Trophoblast cell (in vitro differentiated cells and primary cell): ENCODE results near the gene TMEM145.
"Not testable (repeated sequence)": the region's sequence is repeated elsewhere in the genome, so short reads cannot be mapped to it uniquely, and the experiment has no call there.

Experiments used
- DNase-seq, 2 donors: peaks; one replicate each; pipeline ENCODE4 v3.0.0-alpha.2; 2016
- H2AFZ ChIP-seq: 2 replicates; pipeline ENCODE4 v1.6.1; 2013; ENCODE audit warnings: low read length, moderate library complexity, mild to moderate bottlenecking; ENCODE audit not compliant: insufficient read depth, poor library complexity
- H2AK5ac ChIP-seq: 2 replicates; pipeline ENCODE4 v1.6.1; 2013; ENCODE audit warnings: mild to moderate bottlenecking, low read length
- H2BK120ac ChIP-seq: 2 replicates; pipeline ENCODE4 v1.6.1; 2013; ENCODE audit warnings: low read length, mild to moderate bottlenecking, moderate library complexity; ENCODE audit not compliant: insufficient read depth, poor library complexity
- H2BK12ac ChIP-seq: 2 replicates; pipeline ENCODE4 v1.6.1; 2013; ENCODE audit warnings: mild to moderate bottlenecking, low read length, moderate library complexity
- H2BK5ac ChIP-seq: 2 replicates; pipeline ENCODE4 v1.6.1; 2013; ENCODE audit warnings: low read length, low read depth, moderate library complexity, mild to moderate bottlenecking; ENCODE audit not compliant: poor library complexity
- H3K14ac ChIP-seq: 2 replicates; pipeline ENCODE4 v1.6.1; 2013; ENCODE audit warnings: mild to moderate bottlenecking, low read length
- H3K18ac ChIP-seq: 2 replicates; pipeline ENCODE4 v1.6.1; 2013; ENCODE audit warnings: mild to moderate bottlenecking, low read length
- H3K23ac ChIP-seq: 2 replicates; pipeline ENCODE4 v1.6.1; 2013; ENCODE audit warnings: low read length
- H3K27ac ChIP-seq: 2 replicates; pipeline ENCODE4 v1.5.1; 2013; ENCODE audit warnings: low read depth, mild to moderate bottlenecking, inconsistent platforms, low read length, moderate library complexity
- H3K27me3 ChIP-seq: 2 replicates; pipeline ENCODE4 v1.6.1; 2013; ENCODE audit warnings: inconsistent platforms, mild to moderate bottlenecking, low read length, moderate library complexity; ENCODE audit not compliant: insufficient read depth
- H3K36me3 ChIP-seq, 2 experiments: 1 replicate in 1 of 2; 2 replicates in 1 of 2; pipeline ENCODE4 v1.6.1; 2013; ENCODE audit warnings: low read length in 2 of 2, mild to moderate bottlenecking in 2 of 2, moderate library complexity in 1 of 2; ENCODE audit not compliant: insufficient read depth in 2 of 2, control insufficient read depth in 1 of 2
- H3K4ac ChIP-seq: 2 replicates; pipeline ENCODE4 v1.6.1; 2013; ENCODE audit warnings: low read depth, mild to moderate bottlenecking, low read length, moderate library complexity
- H3K4me1 ChIP-seq, 2 experiments: 1 replicate in 1 of 2; 2 replicates in 1 of 2; pipeline ENCODE4 v1.6.1; 2013; ENCODE audit warnings: low read length in 2 of 2, mild to moderate bottlenecking in 2 of 2, moderate library complexity in 1 of 2; ENCODE audit not compliant: insufficient read depth in 2 of 2, control insufficient read depth in 1 of 2
- H3K4me2 ChIP-seq: 2 replicates; pipeline ENCODE4 v1.6.1; 2013; ENCODE audit warnings: inconsistent platforms, mild to moderate bottlenecking, low read length, moderate library complexity
- H3K4me3 ChIP-seq: 2 replicates; pipeline ENCODE4 v1.5.1; 2013; ENCODE audit warnings: mild to moderate bottlenecking, low read depth, low read length, inconsistent platforms
- H3K79me1 ChIP-seq: one replicate; pipeline ENCODE4 v1.6.1; 2013; ENCODE audit warnings: low read length
- H3K79me2 ChIP-seq: 2 replicates; pipeline ENCODE4 v1.6.1; 2013; ENCODE audit warnings: low read length, mild to moderate bottlenecking; ENCODE audit not compliant: control insufficient read depth, insufficient read depth, poor library complexity
- H3K9ac ChIP-seq: 2 replicates; pipeline ENCODE4 v1.6.1; 2013; ENCODE audit warnings: mild to moderate bottlenecking, low read length
- H3K9me3 ChIP-seq: 2 replicates; pipeline ENCODE4 v1.6.1; 2013; ENCODE audit warnings: low read depth, mild to moderate bottlenecking, control low read depth, inconsistent platforms, low read length; ENCODE audit not compliant: insufficient read depth
- H4K12ac ChIP-seq: 2 replicates; pipeline ENCODE4 v1.6.1; 2013; ENCODE audit warnings: low read depth, mild to moderate bottlenecking, low read length, moderate library complexity
- H4K8ac ChIP-seq: 2 replicates; pipeline ENCODE4 v1.6.1; 2013; ENCODE audit warnings: low read depth, mild to moderate bottlenecking, low read length, moderate library complexity
- H4K91ac ChIP-seq: one replicate; pipeline ENCODE4 v1.6.1; 2013; ENCODE audit warnings: low read depth, mild to moderate bottlenecking, low read length, moderate library complexity
- WGBS: extraction: QIAGEN DNeasy Blood & Tissue Kit; methylation state at CpG from one replicate; pipeline ENCODE4 v1.1.7; 2013; ENCODE audit warnings: missing lambda C conversion rate; ENCODE audit not compliant: insufficient read length, insufficient coverage; ENCODE audit errors: extremely low coverage; 5-methylcytosine and 5-hydroxymethylcytosine counted together

The TMEM145 gene

DNA sequence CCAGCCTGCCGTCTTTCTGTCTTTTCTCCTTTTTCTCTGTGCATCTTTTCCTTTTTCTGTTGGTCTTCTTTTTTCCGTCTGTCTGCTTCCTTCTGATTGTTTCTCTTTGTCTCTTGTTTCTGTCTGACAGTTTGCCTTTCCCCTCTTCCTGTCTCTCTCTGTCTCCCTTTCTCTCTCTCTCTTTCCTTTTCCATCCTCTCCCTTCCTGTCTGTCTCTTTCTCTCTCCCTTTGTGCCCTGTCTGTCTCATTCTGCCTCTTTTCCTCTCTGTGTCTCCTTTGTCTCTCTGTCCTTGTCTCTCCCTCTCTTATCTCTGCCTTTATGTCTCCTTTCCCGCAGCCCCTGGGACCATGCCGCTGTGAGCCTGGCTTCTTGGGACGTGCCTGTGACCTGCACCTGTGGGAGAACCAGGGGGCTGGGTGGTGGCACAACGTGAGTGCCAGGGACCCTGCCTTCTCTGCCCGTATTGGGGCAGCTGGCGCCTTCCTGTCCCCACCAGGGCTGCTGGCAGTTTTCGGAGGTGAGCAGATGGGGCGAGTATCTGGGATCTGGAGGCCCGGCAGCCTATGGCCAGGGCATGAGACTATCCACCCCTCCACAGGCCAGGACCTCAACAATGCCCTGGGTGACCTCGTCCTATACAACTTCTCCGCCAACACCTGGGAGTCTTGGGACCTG lies 21.7 kb downstream of the TMEM145 start:
- Histone ChIP-seq H2AK5ac (no peak overlapping the region), H3K4ac (no peak overlapping the region), H3K9ac (no peak overlapping the region), H3K79me1 (no peaks in the 10 kb centered on the region), H2BK12ac (no peak overlapping the region), H4K12ac (no peak overlapping the region), H2BK5ac (no peak overlapping the region), H3K23ac (no peak overlapping the region), H3K4me1 (no peaks in the 10 kb centered on the region), H3K27me3 (no peaks in the 10 kb centered on the region), H2AFZ (no peak overlapping the region), H3K4me2 (no peak overlapping the region), H3K9me3 (no peaks in the 10 kb centered on the region), H3K27ac (no peak overlapping the region), H3K79me2 (no peaks in the 10 kb centered on the region), H3K18ac (no peak overlapping the region), H3K36me3 (peaks cover 18 to 19% of the 10 kb centered on the region in 2 experiments), H4K91ac (no peak overlapping the region), H4K8ac (no peak overlapping the region), H2BK120ac (no peak overlapping the region), H3K4me3 (no peak overlapping the region), H3K14ac (no peak overlapping the region)
- DNase-seq = no peak
- no CpG with 5 or more reads among the region's 13 CpGs for WGBS

DNA sequence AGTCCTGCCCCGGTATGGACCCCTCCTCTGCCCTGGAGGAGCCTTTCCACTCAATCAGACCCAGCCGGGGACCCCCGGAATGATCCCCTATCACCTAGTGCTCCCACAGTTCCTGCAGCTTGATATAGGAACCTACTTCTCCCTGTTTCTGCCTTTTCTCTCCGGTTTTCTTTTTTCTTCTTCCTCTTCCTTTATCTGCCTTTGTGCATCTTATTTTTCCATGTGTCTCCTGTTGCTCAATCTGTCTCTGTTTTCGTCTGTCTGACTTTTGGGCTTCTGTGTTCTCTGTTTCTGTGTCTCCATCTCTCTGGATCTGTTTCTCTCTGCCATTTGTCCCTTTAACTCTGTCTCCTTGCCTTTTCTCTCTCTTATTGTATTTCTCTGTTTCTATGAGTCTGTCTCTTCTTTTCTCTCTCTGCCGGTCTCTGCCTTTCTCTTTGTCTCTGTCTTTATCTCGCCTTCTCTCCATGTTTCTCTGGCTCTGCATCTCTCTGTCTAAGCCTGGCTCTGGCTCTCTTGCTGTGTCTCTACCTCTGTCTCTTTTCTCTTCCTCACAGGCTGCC lies 22.3 kb downstream of the TMEM145 start:
- H3K18ac ChIP-seq = no peak overlapping the region
- no peak overlapping the region for H3K4me3 ChIP-seq

DNA sequence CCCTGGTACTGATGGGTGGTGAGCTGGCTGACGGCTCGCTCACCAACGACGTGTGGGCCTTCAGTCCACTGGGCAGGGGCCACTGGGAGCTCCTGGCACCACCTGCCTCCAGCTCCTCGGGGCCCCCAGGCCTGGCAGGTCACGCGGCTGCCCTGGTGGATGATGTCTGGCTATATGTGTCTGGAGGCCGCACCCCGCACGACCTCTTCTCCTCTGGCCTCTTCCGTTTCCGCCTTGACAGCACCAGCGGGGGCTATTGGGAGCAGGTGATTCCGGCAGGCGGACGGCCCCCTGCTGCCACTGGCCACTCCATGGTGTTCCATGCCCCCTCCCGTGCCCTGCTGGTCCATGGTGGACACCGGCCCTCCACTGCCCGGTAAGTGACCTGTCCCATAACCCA lies 22.9 kb downstream of the TMEM145 start:
- no peak overlapping the region for H3K27ac ChIP-seq
- H2AK5ac ChIP-seq = no peak overlapping the region
- H3K79me1 ChIP-seq = no peaks in the 10 kb centered on the region
- H3K36me3 ChIP-seq = peaks cover 18 to 19% of the 10 kb centered on the region in 2 experiments
- no peak overlapping the region for H2BK12ac ChIP-seq
- H3K23ac ChIP-seq = no peak overlapping the region
- H3K9ac ChIP-seq = no peak overlapping the region
- H3K79me2 ChIP-seq = no peaks in the 10 kb centered on the region
- no peak for DNase-seq
- H3K4ac ChIP-seq = no peak overlapping the region
- H3K9me3 ChIP-seq = no peaks in the 10 kb centered on the region
- no peaks in the 10 kb centered on the region for H3K27me3 ChIP-seq
- no peak overlapping the region for H3K18ac ChIP-seq
- H2BK120ac ChIP-seq = no peak overlapping the region
- no peak overlapping the region for H2BK5ac ChIP-seq
- no peak overlapping the region for H3K14ac ChIP-seq
- no CpG with 5 or more reads among the region's 19 CpGs for WGBS
- no peak overlapping the region for H4K12ac ChIP-seq
- no peak overlapping the region for H4K91ac ChIP-seq
- no peak overlapping the region for H4K8ac ChIP-seq
- no peak overlapping the region for H3K4me3 ChIP-seq
- H2AFZ ChIP-seq = no peak overlapping the region
- H3K4me1 ChIP-seq = no peaks in the 10 kb centered on the region
- H3K4me2 ChIP-seq = no peak overlapping the region

More for the DNA sequence above, 22.3 kb downstream of the TMEM145 start:
- H4K91ac ChIP-seq = no peak overlapping the region
- H3K14ac ChIP-seq = no peak overlapping the region
- H2BK5ac ChIP-seq = no peak overlapping the region
- H3K79me2 ChIP-seq = no peaks in the 10 kb centered on the region
- no peak overlapping the region for H2AFZ ChIP-seq
- no peak overlapping the region for H2BK120ac ChIP-seq
- peaks cover 18 to 19% of the 10 kb centered on the region in 2 experiments for H3K36me3 ChIP-seq
- H4K12ac ChIP-seq = no peak overlapping the region
- H3K9ac ChIP-seq = no peak overlapping the region
- DNase-seq = no peak
- H3K27me3 ChIP-seq = no peaks in the 10 kb centered on the region
- no peaks in the 10 kb centered on the region for H3K79me1 ChIP-seq
- no peak overlapping the region for H3K23ac ChIP-seq
- no peaks in the 10 kb centered on the region for H3K4me1 ChIP-seq
- no peaks in the 10 kb centered on the region for H3K9me3 ChIP-seq
- H3K4ac ChIP-seq = no peak overlapping the region
- H2BK12ac ChIP-seq = no peak overlapping the region
- no peak overlapping the region for H2AK5ac ChIP-seq
- no peak overlapping the region for H3K4me2 ChIP-seq
- no peak overlapping the region for H3K27ac ChIP-seq
- WGBS = no CpG with 5 or more reads among the region's 7 CpGs
- no peak overlapping the region for H4K8ac ChIP-seq

DNA sequence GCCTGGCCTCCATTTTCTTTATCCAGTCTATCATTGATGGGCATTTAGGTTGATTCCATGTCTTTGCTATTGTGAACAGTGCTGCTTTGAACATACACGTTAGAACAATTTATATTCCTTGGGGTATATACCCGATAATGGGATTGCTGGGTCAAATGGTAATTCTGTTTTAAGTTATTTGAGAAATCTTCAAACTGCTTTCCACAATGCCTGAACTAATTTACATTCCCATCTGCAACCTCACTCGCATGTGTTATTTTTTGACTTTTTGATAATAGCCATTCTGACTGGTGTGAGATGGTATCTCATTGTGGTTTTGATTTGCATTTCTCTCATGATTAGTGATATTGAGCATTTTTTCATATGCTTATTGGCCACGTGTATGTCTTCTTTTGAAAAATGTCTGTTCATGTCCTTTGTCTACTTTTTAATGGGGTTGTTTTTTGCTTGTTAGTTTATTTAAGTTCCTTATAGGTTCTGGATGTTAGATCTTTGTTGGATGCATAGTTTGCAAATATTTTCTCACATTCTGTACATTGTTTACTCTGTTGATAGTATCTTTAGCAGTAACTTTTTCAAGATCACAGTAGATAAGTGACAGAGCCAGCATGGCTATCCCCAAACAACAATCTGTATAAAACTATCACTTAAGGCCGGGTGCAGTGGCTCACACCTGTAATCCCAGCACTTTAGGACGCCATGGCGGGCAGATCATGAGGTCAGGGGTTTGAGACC lies 26.2 kb downstream of the TMEM145 start:
- not testable (repeated sequence) for H2BK120ac ChIP-seq, H4K12ac ChIP-seq, H3K27ac ChIP-seq, H3K4ac ChIP-seq, H2AFZ ChIP-seq, H4K91ac ChIP-seq, H3K4me3 ChIP-seq, H3K23ac ChIP-seq, H3K18ac ChIP-seq, H3K79me1 ChIP-seq, H3K14ac ChIP-seq, H3K79me2 ChIP-seq, H2BK12ac ChIP-seq, H2BK5ac ChIP-seq, H3K9ac ChIP-seq, H3K27me3 ChIP-seq, H2AK5ac ChIP-seq, H3K9me3 ChIP-seq, H3K4me2 ChIP-seq, H4K8ac ChIP-seq, H3K4me1 ChIP-seq
- peaks cover 19 to 21% of the 10 kb centered on the region in 2 experiments for H3K36me3 ChIP-seq
- WGBS = no CpG with 5 or more reads among the region's 7 CpGs
- DNase-seq = peak; percentile 38 to 77
